ENCODE measurements around the gene ZMYND19. TPM values are rescaled to one million over a fixed set of nuclear protein-coding genes. Genes with fewer than 3 reads are reported as not detected.
"Not testable (repeated sequence)": the region's sequence is repeated elsewhere in the genome, so short reads cannot be mapped to it uniquely, and the experiment has no call there.

The ZMYND19 gene
- total RNA-seq, 1 donor from 2014 or later: 18.6 TPM

DNA sequence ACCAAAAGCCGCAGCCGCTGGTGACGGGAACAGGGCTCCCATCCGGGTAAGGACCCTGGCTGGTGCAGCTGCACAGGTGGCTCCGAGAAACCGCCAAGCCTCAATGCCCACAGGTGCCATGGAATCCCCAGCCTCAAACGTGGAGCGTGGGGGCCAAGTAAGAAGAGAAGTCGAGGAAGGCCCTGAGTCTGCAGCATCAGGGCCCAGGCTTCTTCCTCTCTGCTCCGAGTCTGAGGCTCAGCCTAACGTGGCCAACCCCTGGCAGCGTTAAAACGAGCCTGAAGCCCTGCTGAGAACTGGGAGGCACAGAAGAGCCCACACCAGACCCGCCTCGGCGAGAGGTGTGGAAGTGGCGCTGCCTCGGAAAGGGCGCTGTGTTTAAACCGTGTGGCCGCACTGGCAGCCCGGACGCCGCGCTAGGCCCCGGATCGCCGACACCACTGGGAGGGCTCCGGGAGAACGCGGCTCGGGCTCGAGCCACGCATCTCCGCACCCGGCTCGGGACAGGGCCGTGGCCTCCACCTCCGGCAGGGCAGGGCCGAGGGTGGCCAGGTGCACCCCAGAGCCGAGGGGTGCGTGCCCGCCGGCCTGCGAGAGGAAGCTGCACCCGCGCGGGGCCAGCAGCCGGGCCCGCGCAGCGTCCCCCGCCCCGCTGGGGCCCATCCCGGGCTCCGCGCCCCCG is 730 bp downstream of the ZMYND19 start:
- no peak for DNase-seq (ENCODE audit: low spot score)

DNA sequence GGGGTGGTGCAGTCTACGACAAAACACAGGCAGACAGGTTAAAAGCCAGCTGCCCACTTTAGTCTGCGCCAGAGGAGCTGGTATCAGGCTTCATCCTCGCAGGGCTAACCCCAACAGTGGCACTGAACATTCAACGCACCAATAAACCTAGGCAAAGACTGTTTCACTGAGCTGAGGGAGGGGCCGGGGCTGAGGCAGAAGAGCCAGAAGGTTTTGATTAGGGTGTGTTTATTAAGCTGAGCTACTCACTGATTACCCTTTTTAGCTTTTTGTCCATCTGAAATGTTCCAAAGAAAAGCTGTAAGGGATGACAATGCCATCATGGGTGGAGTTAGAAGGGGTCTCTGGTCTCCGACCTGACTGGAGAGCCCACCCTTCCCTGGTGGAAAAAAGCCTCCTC is 1.4 kb downstream of the ZMYND19 start:
- no peak for DNase-seq (ENCODE audit: low spot score)

- no peak for DNase-seq (ENCODE audit: low spot score)
These were observed 2.0 kb downstream of the ZMYND19 start for GRCh38 chr9:137588311-137588710.

DNA sequence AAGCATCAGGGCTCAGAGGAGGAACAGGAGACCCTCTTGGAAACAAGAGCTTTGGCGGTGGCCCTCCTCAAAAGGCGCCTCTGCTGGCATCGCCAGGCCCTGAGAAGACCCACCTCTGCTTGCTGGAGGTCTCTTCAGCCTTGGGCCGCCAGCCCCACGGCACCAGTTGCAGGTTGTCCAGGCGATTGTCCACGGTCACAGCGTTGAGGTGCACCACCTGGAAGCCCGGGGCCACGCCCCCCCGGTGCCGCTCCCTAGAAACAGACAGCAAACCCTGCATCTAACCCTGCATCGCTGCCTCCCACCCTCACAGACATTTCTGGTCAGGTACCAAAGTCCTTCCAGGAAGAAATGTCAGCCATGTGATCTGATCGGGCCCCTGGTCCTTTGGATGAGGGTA is 3.5 kb downstream of the ZMYND19 start:
- no peak for DNase-seq (ENCODE audit: low spot score)

DNA sequence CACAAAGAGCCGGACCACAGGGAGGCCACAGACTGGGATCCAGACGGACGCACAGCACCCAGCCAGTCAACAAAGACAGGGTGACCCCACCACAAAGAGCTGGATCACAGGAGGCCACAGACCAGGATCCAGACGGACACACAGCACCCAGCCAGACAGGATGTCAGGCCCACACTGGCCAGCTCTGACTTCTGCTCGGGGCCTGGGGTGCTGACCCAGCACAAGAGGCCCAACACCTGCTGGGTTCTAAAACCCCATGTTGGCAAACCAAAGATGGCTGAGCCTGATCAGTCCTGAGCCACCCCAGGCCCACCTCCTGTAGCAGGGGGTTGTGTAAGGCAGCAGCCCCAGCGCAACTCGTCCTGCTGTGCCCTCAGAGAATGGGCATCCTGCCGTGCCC is 6.4 kb downstream of the ZMYND19 start:
- DNase-seq (ENCODE audit: low spot score): no peak

GRCh38 chr9:137583347-137583746 is 7.0 kb downstream of the ZMYND19 start:
- no peak for DNase-seq (ENCODE audit: low spot score)

- no peak for DNase-seq (ENCODE audit: low spot score)
These were observed 7.9 kb downstream of the ZMYND19 start for GRCh38 chr9:137582286-137582860.

DNA sequence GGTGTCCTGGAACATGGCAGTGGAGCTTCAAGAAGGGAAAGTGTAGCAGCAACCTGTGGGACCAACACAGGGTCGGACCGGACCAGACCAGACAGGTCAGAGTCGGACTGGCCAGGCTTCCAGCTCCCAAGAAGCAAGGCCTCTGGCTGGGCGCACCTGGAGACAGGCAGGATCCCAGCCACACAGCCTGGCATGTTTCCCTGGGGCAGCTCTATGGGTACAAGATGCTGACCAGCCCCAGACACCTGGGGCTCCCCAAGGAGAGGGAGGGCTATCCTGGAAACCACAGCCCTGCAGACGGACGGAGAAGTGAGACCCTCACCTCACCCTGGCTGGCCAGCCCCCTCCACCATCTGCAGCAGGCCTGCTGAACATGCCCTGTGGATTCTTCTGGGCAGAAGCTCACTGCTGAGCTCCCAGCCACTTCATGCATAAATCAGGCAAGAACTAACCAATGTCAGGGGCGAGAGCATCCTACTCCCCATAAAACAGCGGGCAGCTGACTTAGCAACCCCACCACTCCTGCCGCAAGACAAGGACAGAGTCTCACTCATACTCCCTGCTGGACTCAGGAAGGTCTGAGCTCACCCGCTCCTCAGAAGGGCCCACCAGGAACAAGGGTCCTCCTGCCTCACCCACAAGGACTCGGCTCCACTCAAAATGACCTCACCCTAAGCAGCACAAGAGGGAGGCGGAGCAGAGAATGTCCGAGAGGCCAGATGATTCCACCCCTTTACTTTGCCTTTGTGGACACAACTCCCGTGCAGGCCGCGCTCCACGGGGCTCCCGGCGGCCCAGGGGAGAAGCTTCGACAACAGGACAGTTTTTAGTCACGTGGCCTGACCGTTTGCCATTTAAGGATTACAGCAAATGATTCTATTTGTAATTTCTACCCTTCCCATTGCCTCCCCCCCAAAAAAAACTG is 8.7 kb downstream of the ZMYND19 start:
- no peak for DNase-seq (ENCODE audit: low spot score)

- no peak for DNase-seq (ENCODE audit: low spot score)
These were observed 9.4 kb downstream of the ZMYND19 start for GRCh38 chr9:137580954-137581322.

DNA sequence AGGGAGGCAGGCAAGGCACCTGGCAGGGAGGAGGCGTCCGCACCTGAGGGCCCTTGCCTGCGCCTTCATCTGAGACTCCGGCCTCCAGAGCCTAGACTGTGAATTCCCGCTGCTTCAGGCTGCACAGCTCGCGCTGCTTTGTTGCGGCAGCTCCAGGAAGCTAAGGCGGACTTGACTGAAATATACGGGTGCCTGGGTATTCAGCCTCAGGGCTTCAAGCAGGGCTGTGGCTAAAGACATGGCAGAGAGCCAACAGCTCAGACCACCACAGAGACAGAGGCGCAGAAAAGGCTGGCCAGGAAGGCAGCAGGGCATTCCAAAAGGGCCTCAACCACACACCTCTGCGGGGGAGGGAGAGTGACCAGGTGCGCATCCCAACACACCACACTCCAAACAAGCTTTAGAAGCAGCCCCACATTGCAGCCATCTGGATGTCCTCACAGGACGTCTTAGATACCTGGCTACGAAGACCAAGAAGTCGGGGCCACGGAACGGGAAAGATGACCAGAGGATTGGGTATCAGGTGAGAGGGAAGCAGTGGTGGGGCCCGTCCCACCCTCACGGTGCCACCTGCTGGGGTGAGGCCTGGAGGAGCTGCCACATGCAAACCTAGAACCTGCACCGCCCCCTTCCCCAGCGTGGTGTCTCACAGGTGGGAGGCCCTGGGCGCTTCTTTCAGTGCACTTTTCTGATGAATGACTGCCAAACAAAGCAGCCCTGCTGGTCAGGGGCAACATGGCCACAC is 9.9 kb downstream of the ZMYND19 start:
- no peak for DNase-seq (ENCODE audit: low spot score)

DNA sequence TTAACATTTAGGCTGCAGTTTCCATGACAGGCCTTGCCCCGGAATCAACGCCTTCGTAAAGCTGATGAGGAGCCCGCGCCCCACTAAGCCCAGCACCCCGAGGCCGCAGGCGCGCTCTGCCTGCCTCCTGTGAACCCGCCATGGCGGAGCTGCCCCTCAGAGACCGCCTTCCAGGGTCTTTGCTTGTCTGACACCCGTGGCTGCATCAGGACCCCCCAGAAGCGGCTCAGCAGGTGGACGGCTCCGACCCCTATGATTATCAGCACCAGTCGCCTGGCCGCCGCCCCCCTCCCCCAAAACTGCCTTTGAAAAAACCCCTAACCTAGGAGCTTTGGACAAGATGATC is 11.1 kb downstream of the ZMYND19 start:
- DNase-seq (ENCODE audit: low spot score): no peak

GRCh38 chr9:137578518-137579258 is 11.6 kb downstream of the ZMYND19 start, which contains the start of gene DPH7:
Gene DPH7 (minus strand): TSS chr9:137578925. CDS start chr9:137578777, 148 bp downstream.
- peak; percentile 99 for DNase-seq (ENCODE audit: low spot score)

DNA sequence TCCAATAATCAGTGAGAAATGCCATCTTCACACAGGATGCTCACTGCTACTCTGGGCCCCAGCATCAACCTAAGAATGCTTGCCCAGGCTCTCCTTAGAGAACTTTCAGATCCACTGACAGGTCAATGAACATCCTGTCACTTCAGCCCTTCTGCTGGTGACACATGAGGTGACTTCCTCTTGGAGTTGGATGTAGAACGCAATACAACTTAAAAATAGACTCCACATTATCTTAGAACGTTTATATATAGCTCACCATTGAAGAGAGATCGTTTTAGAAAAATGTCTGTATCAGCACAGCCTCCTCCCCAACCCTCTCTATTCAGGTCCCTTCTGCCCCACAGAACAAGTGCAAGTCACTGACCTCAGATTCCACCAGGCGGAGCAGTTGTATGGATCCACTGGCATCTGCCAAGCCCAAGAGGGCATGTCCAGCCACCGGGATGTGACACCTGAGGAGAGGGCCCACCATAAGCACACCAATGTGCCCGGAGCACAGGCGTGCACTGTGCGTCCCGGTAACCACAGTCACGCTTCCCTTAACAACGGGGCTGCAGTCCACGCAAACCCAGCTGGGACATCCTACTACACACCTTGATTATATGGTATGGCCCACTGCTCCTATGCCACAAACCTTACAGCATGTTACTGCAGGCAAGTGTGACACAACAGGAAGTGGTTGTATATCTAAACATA is 14.4 kb downstream of the ZMYND19 start:
- DNase-seq (ENCODE audit: low spot score): no peak

DNA sequence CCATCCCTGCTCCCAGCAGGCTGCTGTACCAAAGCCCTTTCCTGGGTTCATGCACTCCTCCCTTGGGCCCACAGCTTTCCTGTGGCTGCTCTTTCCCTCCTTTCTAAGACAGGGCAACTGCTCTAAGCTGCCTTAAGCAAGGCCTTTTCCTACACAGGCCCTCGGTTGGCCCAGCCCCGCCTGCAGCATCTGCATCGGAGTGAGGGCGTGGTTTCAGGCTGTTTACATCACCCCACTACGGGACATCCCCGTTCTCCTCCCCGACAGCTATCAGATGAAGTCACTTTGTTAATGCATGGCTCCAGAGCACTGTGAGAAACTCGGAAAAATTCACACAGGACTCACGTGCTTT is 15.0 kb downstream of the ZMYND19 start:
- no peak for DNase-seq (ENCODE audit: low spot score)

DNA sequence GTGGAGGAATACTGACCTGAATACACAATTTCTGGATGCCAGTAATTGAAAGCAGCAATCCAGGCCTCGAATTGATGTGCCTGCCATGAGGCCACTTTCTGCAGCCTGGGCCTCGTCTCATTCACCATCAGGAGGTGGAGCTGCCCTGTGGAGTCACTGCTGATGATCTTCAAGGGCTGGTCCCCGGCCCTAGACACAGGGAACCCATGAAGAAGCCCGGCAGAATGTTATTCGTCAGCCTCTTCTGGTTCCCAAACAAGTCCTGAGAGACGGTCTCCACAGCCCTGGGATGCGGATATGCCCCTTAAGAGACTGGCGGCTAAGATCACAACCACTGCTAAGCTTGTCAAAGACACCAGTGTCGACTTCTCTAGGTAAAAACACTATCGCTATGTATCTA is 16.1 kb downstream of the ZMYND19 start:
- DNase-seq (ENCODE audit: low spot score): no peak

- no peak for DNase-seq (ENCODE audit: low spot score)
These were observed 19.7 kb downstream of the ZMYND19 start for GRCh38 chr9:137570566-137570965.

GRCh38 chr9:137569609-137570203 is 20.6 kb downstream of the ZMYND19 start:
- DNase-seq (ENCODE audit: low spot score): no peak

DNA sequence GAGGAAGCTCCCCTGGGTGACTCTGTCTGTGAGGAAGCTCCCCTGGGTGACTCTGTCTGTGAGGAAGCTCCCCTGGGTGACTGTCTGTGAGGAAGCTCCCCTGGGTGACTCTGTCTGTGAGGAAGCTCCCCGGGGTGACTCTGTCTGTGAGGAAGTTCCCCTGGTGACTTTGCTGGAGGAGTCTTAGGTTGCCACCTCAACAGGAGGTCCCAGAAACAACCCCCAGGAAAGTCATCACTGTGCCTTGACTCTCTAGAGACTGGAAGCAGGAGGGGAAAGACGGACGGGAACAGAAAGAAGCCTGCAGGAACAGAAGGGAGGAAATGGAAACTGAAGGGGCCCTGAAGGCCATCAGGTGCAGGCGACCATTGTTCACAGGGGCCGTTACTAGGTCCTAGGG is 21.9 kb downstream of the ZMYND19 start:
- not testable (repeated sequence) for DNase-seq (ENCODE audit: low spot score)

GRCh38 chr9:137564817-137565411 is 25.4 kb downstream of the ZMYND19 start:
- DNase-seq (ENCODE audit: low spot score): no peak

GRCh38 chr9:137564134-137564533 is 26.2 kb downstream of the ZMYND19 start:
- DNase-seq (ENCODE audit: low spot score): no peak

Measured in mesenteric fat pad (tissue), 1 donor.